H9 (cell line): ENCODE results near the gene SDK1. TPM values are rescaled to one million over a fixed set of nuclear protein-coding genes. Genes with fewer than 3 reads are reported as not detected.

Source experiments
- DNase-seq: peaks from one replicate; pipeline ENCODE4 v3.0.0-alpha.2; 2017
- H2AFZ ChIP-seq: one replicate; pipeline ENCODE4 v1.6.1; 2013; ENCODE audit warnings: mild to moderate bottlenecking, low read length, control low read depth, moderate library complexity
- H2AK5ac ChIP-seq: 2 replicates; pipeline ENCODE4 v1.6.1; 2013; ENCODE audit warnings: low read length, control low read depth, mixed read lengths; ENCODE audit not compliant: insufficient read length
- H2BK120ac ChIP-seq: one replicate; pipeline ENCODE4 v1.6.1; 2013; ENCODE audit warnings: low read depth, mild to moderate bottlenecking, low read length, control low read depth, inconsistent platforms; ENCODE audit not compliant: poor library complexity, severe bottlenecking
- H2BK12ac ChIP-seq: 2 replicates; pipeline ENCODE4 v1.6.1; 2013; ENCODE audit warnings: low read length, control low read depth, mixed read lengths, low read depth; ENCODE audit not compliant: insufficient read length
- H2BK15ac ChIP-seq: 2 replicates; pipeline ENCODE4 v1.6.1; 2013; ENCODE audit warnings: low read depth, low read length, control low read depth
- H2BK20ac ChIP-seq: one replicate; pipeline ENCODE4 v1.6.1; 2013; ENCODE audit warnings: low read depth, mild to moderate bottlenecking, low read length, control low read depth, inconsistent platforms; ENCODE audit not compliant: poor library complexity, severe bottlenecking
- H2BK5ac ChIP-seq: 2 replicates; pipeline ENCODE4 v1.6.1; 2013; ENCODE audit warnings: low read length, control low read depth, mixed read lengths; ENCODE audit not compliant: insufficient read length
- H3K14ac ChIP-seq: 2 replicates; pipeline ENCODE4 v1.6.1; 2013; ENCODE audit warnings: low read length, control low read depth; ENCODE audit not compliant: insufficient read depth
- H3K18ac ChIP-seq: 2 replicates; pipeline ENCODE4 v1.6.1; 2013; ENCODE audit warnings: low read depth, mild to moderate bottlenecking, mixed read lengths, low read length, control low read depth; ENCODE audit not compliant: insufficient read length
- H3K23ac ChIP-seq: 2 replicates; pipeline ENCODE4 v1.6.1; 2013; ENCODE audit warnings: low read length, control low read depth, mixed read lengths, low read depth; ENCODE audit not compliant: insufficient read length
- H3K23me2 ChIP-seq: 2 replicates; pipeline ENCODE4 v1.6.1; 2013; ENCODE audit warnings: low read depth, mild to moderate bottlenecking, mixed read lengths, low read length, control low read depth; ENCODE audit not compliant: insufficient read length, poor library complexity, severe bottlenecking
- H3K27ac ChIP-seq: 2 replicates; pipeline ENCODE4 v1.5.1; 2013; ENCODE audit warnings: low read length, control low read depth, mixed read lengths, low read depth; ENCODE audit not compliant: insufficient read length
- H3K27me3 ChIP-seq: 2 replicates; pipeline ENCODE4 v1.6.1; 2013; ENCODE audit warnings: low read length, control low read depth, inconsistent platforms; ENCODE audit not compliant: insufficient read depth
- H3K4ac ChIP-seq: 2 replicates; pipeline ENCODE4 v1.6.1; 2013; ENCODE audit warnings: low read depth, mild to moderate bottlenecking, control low read depth, inconsistent platforms, low read length, moderate library complexity
- H3K4me1 ChIP-seq: 2 replicates; pipeline ENCODE4 v1.6.1; 2013; ENCODE audit warnings: low read length, control low read depth, inconsistent platforms; ENCODE audit not compliant: insufficient read depth
- H3K4me2 ChIP-seq: 2 replicates; pipeline ENCODE4 v1.6.1; 2013; ENCODE audit warnings: low read length, control low read depth, mixed read lengths; ENCODE audit not compliant: insufficient read length, insufficient read depth
- H3K56ac ChIP-seq: 2 replicates; pipeline ENCODE4 v1.6.1; 2013; ENCODE audit warnings: low read depth, mild to moderate bottlenecking, mixed read lengths, low read length, control low read depth; ENCODE audit not compliant: insufficient read length
- H3K79me1 ChIP-seq: 2 replicates; pipeline ENCODE4 v1.6.1; 2013; ENCODE audit warnings: low read depth, mild to moderate bottlenecking, moderate library complexity, low read length, control low read depth, inconsistent platforms; ENCODE audit not compliant: insufficient read depth, poor library complexity, severe bottlenecking
- H3K79me2 ChIP-seq: 2 replicates; pipeline ENCODE4 v1.6.1; 2013; ENCODE audit warnings: low read length, control low read depth, inconsistent platforms; ENCODE audit not compliant: insufficient read depth
- H3K9ac ChIP-seq: 2 replicates; pipeline ENCODE4 v1.6.1; 2013; ENCODE audit warnings: low read length, control low read depth, mixed read lengths; ENCODE audit not compliant: insufficient read length; ENCODE audit errors: extremely low read depth
- H3K9me3 ChIP-seq: one replicate; pipeline ENCODE4 v1.6.1; 2013; ENCODE audit warnings: low read depth, low read length, inconsistent platforms; ENCODE audit not compliant: control insufficient read depth
- H3T11ph ChIP-seq: one replicate; pipeline ENCODE4 v1.6.1; 2013; ENCODE audit warnings: mild to moderate bottlenecking, low read length, control low read depth, inconsistent platforms
- H4K20me1 ChIP-seq: one replicate; pipeline ENCODE4 v1.6.1; 2013; ENCODE audit not compliant: control insufficient read depth, insufficient read length, insufficient read depth
- H4K5ac ChIP-seq: 2 replicates; pipeline ENCODE4 v1.6.1; 2013; ENCODE audit warnings: low read depth, mild to moderate bottlenecking, mixed read lengths, low read length, control low read depth; ENCODE audit not compliant: insufficient read length
- H4K8ac ChIP-seq: replicated peaks from 2 replicates; pipeline ENCODE4 v1.6.1; 2013; ENCODE audit warnings: low read length, control low read depth, mixed read lengths, low read depth; ENCODE audit not compliant: insufficient read length
- H4K91ac ChIP-seq: 2 replicates; pipeline ENCODE4 v1.6.1; 2013; ENCODE audit warnings: low read depth, mild to moderate bottlenecking, moderate library complexity, mixed read lengths, low read length, control low read depth; ENCODE audit not compliant: insufficient read length
- H3K27ac Mint-ChIP-seq, 3 experiments: 2 replicates in 2 of 3; 3 replicates in 1 of 3; pipeline ENCODE4 v1.8.0; 2020 to 2021; ENCODE audit warnings: mixed read lengths in 3 of 3, mild to moderate bottlenecking in 1 of 3, moderate library complexity in 1 of 3
- H3K27me3 Mint-ChIP-seq: 2 replicates; pipeline ENCODE4 v1.8.0; 2021; ENCODE audit warnings: low read depth, mild to moderate bottlenecking, moderate library complexity, mixed read lengths
- H3K36me3 Mint-ChIP-seq, 3 experiments: 2 replicates in 2 of 3; 3 replicates in 1 of 3; pipeline ENCODE4 v1.8.0; 2020 to 2021; ENCODE audit warnings: low read depth in 3 of 3, mixed read lengths in 3 of 3; ENCODE audit not compliant: insufficient read depth in 1 of 3
- H3K4me1 Mint-ChIP-seq, 2 experiments: 2 replicates each; pipeline ENCODE4 v1.8.0; 2020; ENCODE audit warnings: mixed read lengths in 2 of 2
- H3K4me3 Mint-ChIP-seq, 2 experiments: 2 replicates in 1 of 2; 3 replicates in 1 of 2; pipeline ENCODE4 v1.8.0; 2020 to 2021; ENCODE audit warnings: mild to moderate bottlenecking in 2 of 2, mixed read lengths in 2 of 2, moderate library complexity in 1 of 2
- H3K9me3 Mint-ChIP-seq, 2 experiments: 2 replicates in 1 of 2; 3 replicates in 1 of 2; pipeline ENCODE4 v1.8.0; 2020; ENCODE audit warnings: mild to moderate bottlenecking in 2 of 2, mixed read lengths in 2 of 2, moderate library complexity in 1 of 2
- WGBS: extraction: QIAGEN DNeasy Blood & Tissue Kit; methylation state at CpG from one replicate; pipeline ENCODE4 v1.1.7; 2013; ENCODE audit warnings: missing lambda C conversion rate, low lambda C conversion rate, mixed read lengths; ENCODE audit not compliant: insufficient read length; ENCODE audit errors: extremely low coverage; 5-methylcytosine and 5-hydroxymethylcytosine counted together
- total RNA-seq: library from RNA; stranded (reverse); gene quantifications from 2 replicates; pipeline ENCODE4 v1.2.1, GENCODE V29; 2021
- TF ChIP-seq, protein P1 (sequence below): fragments of 200-600 bp; sonication (generic); conservative IDR thresholded peaks from 3 replicates; pipeline ENCODE4 v1.8.0; 2021; ENCODE audit warnings: antibody characterized with exemption, mild to moderate bottlenecking

SDK1 gene
- total RNA-seq, 1 experiment from 2014 or later, result 8.7 TPM

DNA sequence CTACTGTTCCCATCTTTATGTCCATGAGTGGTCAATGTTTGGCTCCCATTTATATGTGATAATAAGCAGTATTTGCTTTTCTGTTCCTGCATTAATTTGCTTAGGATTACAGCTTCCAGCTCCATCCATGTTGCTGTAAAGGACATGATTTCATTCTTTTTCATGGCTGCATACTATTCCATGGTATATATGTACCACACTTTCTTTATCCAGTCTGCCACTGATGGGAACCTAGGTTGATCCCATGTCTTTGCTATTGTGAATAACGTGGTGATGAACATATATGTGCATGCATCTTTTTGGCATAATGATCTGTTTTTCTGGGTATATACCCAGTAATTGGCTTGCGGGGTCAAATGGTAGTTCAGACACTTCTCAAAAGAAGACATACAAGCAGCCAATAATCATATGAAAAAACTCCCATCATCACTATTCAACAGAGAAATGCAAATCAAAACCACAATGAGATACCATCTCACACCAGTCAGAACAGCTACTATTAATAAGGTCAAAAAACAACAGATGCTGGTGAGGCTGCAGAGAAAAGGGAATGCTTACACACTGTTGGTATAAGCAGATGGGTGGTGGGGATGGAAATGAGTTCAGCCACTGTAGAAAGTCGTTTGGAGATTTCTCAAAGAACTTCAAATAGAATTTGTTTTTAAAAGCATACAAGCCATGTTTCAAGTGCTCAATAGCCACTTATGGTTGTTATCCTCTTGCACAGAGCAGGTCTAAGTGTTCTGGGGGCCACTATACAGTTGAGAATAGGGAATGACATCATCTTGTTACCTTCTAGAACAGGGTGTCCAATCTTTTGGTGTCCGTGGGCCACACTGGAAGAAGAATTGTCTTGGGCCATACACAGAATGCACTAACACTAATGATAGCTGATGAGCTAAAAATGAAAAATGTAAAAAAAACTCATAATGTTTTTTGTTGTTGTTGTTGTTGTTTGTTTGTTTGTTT is 23.2 kb upstream of the SDK1 start:
- no peak for DNase-seq
- no peaks in the 10 kb centered on the region; the same call in 1 of the 2 replicates for H3K4me1 ChIP-seq
- no peaks in the 10 kb centered on the region for H3K79me1 ChIP-seq
- no peaks in the 10 kb centered on the region for H4K20me1 ChIP-seq
- Mint-ChIP-seq H3K36me3 (no peaks in the 10 kb centered on the region; a peak in 2 of 7 replicates), H3K9me3 (peaks cover 0 to 7% of the 10 kb centered on the region in 2 experiments; a peak in 2 of 5 replicates), H3K27ac (no peak overlapping the region), H3K27me3 (peaks cover 2% of the 10 kb centered on the region), H3K4me3 (no peak overlapping the region), H3K4me1 (peaks cover 26 to 35% of the 10 kb centered on the region in 2 experiments)
- H3K14ac ChIP-seq, result no peak overlapping the region
- H2BK20ac ChIP-seq, result no peak overlapping the region
- no peaks in the 10 kb centered on the region for H3K23me2 ChIP-seq
- no peaks in the 10 kb centered on the region for H3K27me3 ChIP-seq
- no peak overlapping the region for H3K9ac ChIP-seq
- no CpG with 5 or more reads among the region's 4 CpGs for WGBS
- no peak overlapping the region for H2BK5ac ChIP-seq
- no peak overlapping the region for H3K23ac ChIP-seq
- H3K18ac ChIP-seq, result no peak overlapping the region
- H4K8ac ChIP-seq, result no peak overlapping the region
- no peak overlapping the region for H4K91ac ChIP-seq
- no peak overlapping the region for H3K56ac ChIP-seq
- no peak overlapping the region for H4K5ac ChIP-seq
- H3T11ph ChIP-seq, result no peak overlapping the region
- H2BK12ac ChIP-seq, result no peak overlapping the region
- H3K27ac ChIP-seq, result no peak overlapping the region
- TF ChIP-seq, protein P1, sequence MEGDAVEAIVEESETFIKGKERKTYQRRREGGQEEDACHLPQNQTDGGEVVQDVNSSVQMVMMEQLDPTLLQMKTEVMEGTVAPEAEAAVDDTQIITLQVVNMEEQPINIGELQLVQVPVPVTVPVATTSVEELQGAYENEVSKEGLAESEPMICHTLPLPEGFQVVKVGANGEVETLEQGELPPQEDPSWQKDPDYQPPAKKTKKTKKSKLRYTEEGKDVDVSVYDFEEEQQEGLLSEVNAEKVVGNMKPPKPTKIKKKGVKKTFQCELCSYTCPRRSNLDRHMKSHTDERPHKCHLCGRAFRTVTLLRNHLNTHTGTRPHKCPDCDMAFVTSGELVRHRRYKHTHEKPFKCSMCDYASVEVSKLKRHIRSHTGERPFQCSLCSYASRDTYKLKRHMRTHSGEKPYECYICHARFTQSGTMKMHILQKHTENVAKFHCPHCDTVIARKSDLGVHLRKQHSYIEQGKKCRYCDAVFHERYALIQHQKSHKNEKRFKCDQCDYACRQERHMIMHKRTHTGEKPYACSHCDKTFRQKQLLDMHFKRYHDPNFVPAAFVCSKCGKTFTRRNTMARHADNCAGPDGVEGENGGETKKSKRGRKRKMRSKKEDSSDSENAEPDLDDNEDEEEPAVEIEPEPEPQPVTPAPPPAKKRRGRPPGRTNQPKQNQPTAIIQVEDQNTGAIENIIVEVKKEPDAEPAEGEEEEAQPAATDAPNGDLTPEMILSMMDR, result no peak
- H2BK120ac ChIP-seq, result no peak overlapping the region
- H3K4me2 ChIP-seq, result no peak overlapping the region
- no peaks in the 10 kb centered on the region for H3K79me2 ChIP-seq
- H2BK15ac ChIP-seq, result no peak overlapping the region
- H3K4ac ChIP-seq, result no peak overlapping the region
- H2AFZ ChIP-seq, result no peak overlapping the region
- H2AK5ac ChIP-seq, result no peak overlapping the region
- H3K9me3 ChIP-seq, result no peaks in the 10 kb centered on the region
